ENCODE results near the gene TSPAN7.

DNA sequence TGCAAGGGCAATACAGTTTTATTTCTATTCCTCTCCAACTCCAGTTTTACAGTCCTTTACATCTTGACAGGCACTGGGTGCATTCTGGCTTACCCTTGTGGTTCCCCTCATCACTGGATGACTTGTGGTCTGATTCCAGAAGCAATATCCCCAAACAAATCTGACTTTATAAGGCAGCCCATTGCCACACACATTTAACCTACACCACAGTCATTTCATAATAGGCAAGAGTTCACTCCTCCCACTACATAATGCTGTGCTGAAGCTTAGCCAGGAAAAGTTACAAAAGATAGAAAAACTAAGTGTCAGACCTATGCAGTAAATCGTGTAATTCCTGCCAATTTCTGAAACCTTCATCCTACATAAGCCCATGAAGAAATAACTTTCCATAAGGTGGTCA, 157.0 kb downstream of the TSPAN7 start:
- no peak for TF ChIP-seq YY1 (IDR thresholded peaks at IDR 0.05; ENCODE audit: insufficient read depth, insufficient read length)
- no peak for TF ChIP-seq ZNF274 (IDR thresholded peaks at IDR 0.05; ENCODE audit: low read depth, low read length)
- TF ChIP-seq SUZ12 (IDR thresholded peaks at IDR 0.05; ENCODE audit: extremely low read depth, insufficient read depth, insufficient read length), result no peak
